T-cell (primary cell): ENCODE measurements around the gene ZNF524. TPM values are rescaled to one million over a fixed set of nuclear protein-coding genes. Genes with fewer than 3 reads are reported as not detected.

ENCODE experiments used
- ATAC-seq, 4 experiments: fragments of 200-7000 bp in 3 of 4; fragments of 150-1000 bp in 1 of 4; cut with Tn5 transposase; replicated peaks in 1 of 4; 1 replicate in 3 of 4; 2 replicates in 1 of 4; pipeline ENCODE4 v1.10.0; 2021; ENCODE audit warnings: moderate library complexity in 3 of 4, mild to moderate bottlenecking in 2 of 4, moderate number of reproducible peaks in 1 of 4
- CTCF ChIA-PET, 2 donors: fragments of 300-600 bp; sonication (Branson Sonifier 250); formaldehyde crosslinking; loops; one replicate each; lab custom pipeline; 2022; ENCODE audit warnings: antibody characterized with exemption in 2 of 2; lab: Charles Lee
- POLR2A ChIA-PET, 2 donors: fragments of 300-600 bp; sonication (Branson Sonifier 250); formaldehyde crosslinking; loops; one replicate each; lab custom pipeline; 2022; ENCODE audit warnings: antibody characterized with exemption in 2 of 2; lab: Charles Lee
- DNase-seq, 35 experiments: peaks; one replicate each; pipeline versions ENCODE4 v3.0.0 to v3.0.0-alpha.2; 2013 to 2023
- H3K27ac ChIP-seq: one replicate; pipeline ENCODE4 v1.5.1; 2013; ENCODE audit warnings: low read length
- H3K27me3 ChIP-seq, 2 experiments: replicated peaks in 1 of 2; 1 replicate in 1 of 2; 2 replicates in 1 of 2; pipeline versions ENCODE4 v1.6.1 to v1.7.0; 2013; ENCODE audit warnings: low read length in 1 of 2, mixed read lengths in 1 of 2; ENCODE audit not compliant: control insufficient read depth in 2 of 2, insufficient read depth in 2 of 2; ENCODE audit errors: extremely low read depth in 1 of 2
- H3K36me3 ChIP-seq, 2 donors: 1 replicate in 1 of 2; 2 replicates in 1 of 2; pipeline versions ENCODE4 v1.6.1 to v1.7.0; 2013; ENCODE audit warnings: low read length in 1 of 2; ENCODE audit not compliant: control insufficient read depth in 2 of 2, insufficient read depth in 1 of 2; ENCODE audit errors: extremely low read depth in 1 of 2
- H3K4me1 ChIP-seq, 2 experiments: 1 replicate in 1 of 2; 2 replicates in 1 of 2; pipeline versions ENCODE4 v1.6.1 to v1.7.0; 2013; ENCODE audit warnings: low read length in 2 of 2, mixed read lengths in 1 of 2; ENCODE audit not compliant: insufficient read depth in 2 of 2, control insufficient read depth in 1 of 2; ENCODE audit errors: extremely low read depth in 1 of 2
- H3K4me3 ChIP-seq, 2 donors: 1 replicate in 1 of 2; 2 replicates in 1 of 2; pipeline versions ENCODE4 v1.5.1 to v1.7.0; 2013; ENCODE audit warnings: mild to moderate bottlenecking in 2 of 2, low read length in 1 of 2, moderate library complexity in 1 of 2; ENCODE audit not compliant: control insufficient read depth in 1 of 2; ENCODE audit errors: extremely low read depth in 1 of 2
- H3K9me3 ChIP-seq: 2 replicates; pipeline ENCODE4 v1.7.0; 2013
- H3K27ac Mint-ChIP-seq, 2 donors: one replicate each; pipeline ENCODE4 v1.8.0; 2020 to 2021; ENCODE audit warnings: mild to moderate bottlenecking in 2 of 2, mixed read lengths in 2 of 2
- H3K27me3 Mint-ChIP-seq, 2 donors: one replicate each; pipeline ENCODE4 v1.8.0; 2021 to 2022; ENCODE audit warnings: mixed read lengths in 2 of 2
- H3K36me3 Mint-ChIP-seq: one replicate; pipeline ENCODE4 v1.8.0; 2021; ENCODE audit warnings: mixed read lengths
- H3K4me1 Mint-ChIP-seq, 3 donors: one replicate each; pipeline ENCODE4 v1.8.0; 2020 to 2022; ENCODE audit warnings: mixed read lengths in 3 of 3, mild to moderate bottlenecking in 1 of 3
- H3K4me3 Mint-ChIP-seq, 3 donors: one replicate each; pipeline ENCODE4 v1.8.0; 2020 to 2022; ENCODE audit warnings: mild to moderate bottlenecking in 3 of 3, mixed read lengths in 3 of 3, moderate library complexity in 3 of 3
- H3K9me3 Mint-ChIP-seq, 3 donors: one replicate each; pipeline ENCODE4 v1.8.0; 2020 to 2022; ENCODE audit warnings: mixed read lengths in 3 of 3
- WGBS: methylation state at CpG from one replicate; pipeline ENCODE4 v1.1.5; 2013; ENCODE audit warnings: missing lambda C conversion rate; ENCODE audit not compliant: insufficient coverage; 5-methylcytosine and 5-hydroxymethylcytosine counted together
- total RNA-seq, 35 experiments: library from RNA in 6 of 35; stranded (reverse) in 6 of 35; fragments of 120-200 nt in 1 of 35; gene quantifications; one replicate each; pipeline versions ENCODE4 v1.2.1 to v1.2.4 and lab custom pipeline; 2013 to 2026

ZNF524 gene
- total RNA-seq, 5 donors from 2014 or later (not counting 1 experiment from before 2014, with no cell fraction given) = 14.9 to 42.2 (median 33.4) TPM

DNA sequence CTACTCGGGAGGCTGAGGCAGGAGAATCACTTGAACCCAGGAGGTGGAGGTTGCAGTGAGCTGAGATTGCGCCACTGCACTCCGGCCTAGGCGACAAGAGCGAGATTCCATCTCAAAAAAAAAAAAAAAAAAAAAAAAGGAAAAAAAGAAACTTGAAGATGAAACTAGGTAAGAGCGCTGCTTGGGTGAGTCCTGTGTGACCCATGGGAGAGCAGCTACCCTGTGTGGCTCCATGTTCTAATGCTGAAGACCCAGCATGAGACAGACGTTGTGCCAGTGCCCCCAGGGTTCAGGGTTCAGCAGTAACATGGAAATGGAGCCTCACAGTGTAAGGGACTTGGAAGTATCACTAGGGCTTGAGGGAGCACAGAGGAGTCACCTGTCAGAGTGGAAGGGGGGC is 18.3 kb downstream of the ZNF524 start:
- ATAC-seq (no peak), DNase-seq (no peak)
- H3K27ac ChIP-seq = no peak overlapping the region
- 100% methylated on average over 2 of the region's 7 CpGs for WGBS
- no peaks in the 10 kb centered on the region for H3K27me3 Mint-ChIP-seq
- no peak overlapping the region for H3K27ac Mint-ChIP-seq
- H3K9me3 ChIP-seq = no peaks in the 10 kb centered on the region
- ChIA-PET CTCF (interaction anchor here (0.6 to 0.7 kb wide), 2 partner anchors 10 to 486 kb away, joined by 3 to 6 read pairs; no protein-coding TSS in a partner anchor), POLR2A (no interaction called here)
- no peaks in the 10 kb centered on the region for H3K27me3 ChIP-seq
- H3K9me3 Mint-ChIP-seq = no peaks in the 10 kb centered on the region
- H3K4me3 Mint-ChIP-seq = no peak overlapping the region
- H3K36me3 Mint-ChIP-seq = peaks cover 12% of the 10 kb centered on the region
- peaks cover 17 to 24% (median 23%) of the 10 kb centered on the region in 3 donors for H3K4me1 Mint-ChIP-seq
- peaks cover 8 to 21% of the 10 kb centered on the region in 2 donors for H3K36me3 ChIP-seq
- no peak overlapping the region for H3K4me3 ChIP-seq
- H3K4me1 ChIP-seq = peaks cover 9 to 12% of the 10 kb centered on the region in 2 experiments

DNA sequence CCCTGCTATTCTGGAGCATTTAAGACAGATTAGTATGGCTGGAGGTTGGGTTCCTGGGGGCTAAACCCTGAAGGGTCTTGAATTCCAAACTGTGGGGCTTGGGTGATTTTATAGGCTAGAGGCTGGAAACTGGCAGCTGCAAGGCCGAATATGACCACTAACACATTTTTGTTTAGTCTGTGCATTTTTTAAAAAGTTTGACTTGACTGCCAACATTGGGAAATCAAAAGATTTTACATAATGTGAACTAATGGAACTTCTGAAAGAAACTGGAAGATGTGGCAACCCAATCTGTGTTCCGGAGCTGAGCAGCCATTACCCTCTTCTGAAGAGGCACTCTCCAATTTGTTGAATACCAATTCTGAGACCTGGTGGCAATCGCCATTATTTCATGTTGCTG is 19.2 kb downstream of the ZNF524 start:
- no peaks in the 10 kb centered on the region for H3K27me3 Mint-ChIP-seq
- no peaks in the 10 kb centered on the region for H3K9me3 Mint-ChIP-seq
- DNase-seq (no peak), ATAC-seq (no peak)
- WGBS = 91% methylated on average over 3 of the region's 3 CpGs
- Histone ChIP-seq H3K36me3 (peaks cover 8 to 19% of the 10 kb centered on the region in 2 donors), H3K4me3 (no peak overlapping the region), H3K27me3 (no peaks in the 10 kb centered on the region), H3K27ac (no peak overlapping the region), H3K9me3 (no peaks in the 10 kb centered on the region), H3K4me1 (peaks cover 9 to 16% of the 10 kb centered on the region in 2 experiments)
- CTCF ChIA-PET = no interaction called here
- peaks cover 13% of the 10 kb centered on the region for H3K36me3 Mint-ChIP-seq
- no peak overlapping the region for H3K4me3 Mint-ChIP-seq
- POLR2A ChIA-PET = no interaction called here
- peak overlapping the region in 1 of 2 donors; percentile 24 for H3K27ac Mint-ChIP-seq
- peaks cover 25 to 30% (median 30%) of the 10 kb centered on the region in 3 donors for H3K4me1 Mint-ChIP-seq

DNA sequence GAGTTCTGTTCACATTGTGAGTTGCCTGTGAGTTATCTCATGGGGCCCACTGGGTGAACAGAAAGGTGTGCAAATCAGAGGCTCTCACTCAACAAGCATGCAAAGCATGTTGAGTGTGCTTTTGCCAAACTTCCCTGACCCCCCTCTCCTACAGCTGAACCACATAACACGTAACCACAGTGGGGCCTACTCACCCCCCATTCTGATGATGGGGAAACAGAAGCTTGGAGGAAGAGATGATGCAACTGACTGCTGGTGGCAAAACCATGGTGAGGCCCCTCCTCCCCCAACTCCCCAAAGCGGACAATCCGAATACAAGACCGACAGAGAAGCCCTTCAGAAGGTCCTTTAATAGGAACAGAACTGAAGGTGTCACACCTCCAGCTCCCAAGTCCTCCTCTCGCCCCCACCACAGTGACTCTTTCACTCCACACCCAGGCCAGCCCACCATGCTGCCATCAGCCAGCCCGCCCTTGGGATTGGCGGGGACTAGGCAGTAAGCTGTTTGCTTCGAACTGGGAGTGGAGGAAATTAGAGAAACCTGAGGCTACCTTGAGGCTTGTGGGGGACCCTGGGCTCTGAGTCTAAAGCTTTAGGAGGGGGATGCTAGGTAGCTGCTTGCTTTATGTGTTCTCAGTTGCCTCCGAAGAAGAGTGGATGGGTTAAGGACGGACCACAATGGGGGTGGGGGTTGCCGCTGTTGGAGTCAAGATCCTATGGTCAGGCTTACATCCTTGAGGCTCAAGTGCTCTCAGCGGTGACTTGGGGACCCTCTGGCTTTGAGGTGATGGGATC is 20.5 kb downstream of the ZNF524 start:
- Histone ChIP-seq H3K36me3 (peaks cover 8 to 17% of the 10 kb centered on the region in 2 donors), H3K9me3 (no peaks in the 10 kb centered on the region), H3K4me3 (no peak overlapping the region), H3K27me3 (no peaks in the 10 kb centered on the region), H3K4me1 (peaks cover 18 to 27% of the 10 kb centered on the region in 2 experiments), H3K27ac (no peak overlapping the region)
- POLR2A ChIA-PET = interaction anchor here in 1 of 2 donors (0.6 kb wide), 1 partner anchor 361 kb away, joined by 3 read pairs; no protein-coding TSS in a partner anchor
- CTCF ChIA-PET = interaction anchor here in 1 of 2 donors (0.9 kb wide), 1 partner anchor 11 kb away, joined by 4 read pairs; no protein-coding TSS in a partner anchor
- DNase-seq (peak in 8 of 35 experiments; percentile 16 to 54 (median 38)), ATAC-seq (peak in 1 of 4 experiments; percentile 11)
- WGBS = 97% methylated on average over 4 of the region's 12 CpGs
- Mint-ChIP-seq H3K9me3 (no peaks in the 10 kb centered on the region), H3K4me3 (peak overlapping the region in 1 of 3 donors; percentile 35), H3K27me3 (no peaks in the 10 kb centered on the region), H3K36me3 (peaks cover 13% of the 10 kb centered on the region), H3K27ac (peak overlapping the region; percentile 76 to 79), H3K4me1 (peaks cover 33 to 40% (median 37%) of the 10 kb centered on the region in 3 donors)

DNA sequence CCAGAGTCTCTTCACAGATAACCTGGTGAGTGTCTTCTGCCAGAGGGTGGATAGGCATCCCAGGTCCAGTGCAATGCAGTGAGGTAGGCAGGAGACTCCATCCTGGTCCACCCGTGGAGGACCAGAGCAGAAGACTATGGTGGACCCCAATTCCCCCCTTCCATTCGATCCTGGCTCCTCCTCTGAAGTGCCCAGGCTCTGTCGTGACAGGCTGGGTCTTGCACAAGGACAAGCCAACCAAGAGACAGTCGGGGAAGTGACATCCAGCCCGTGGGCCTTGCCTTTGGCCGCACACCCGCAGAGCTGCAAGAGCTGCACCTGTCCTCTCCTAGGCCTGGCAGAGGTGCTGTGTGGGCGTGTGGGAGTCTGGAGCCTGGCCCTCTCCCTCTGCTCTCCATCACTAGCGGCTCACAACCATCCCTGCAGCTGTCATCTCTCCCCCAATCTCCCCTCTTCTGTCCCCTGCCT is 21.2 kb downstream of the ZNF524 start:
- no peak overlapping the region for H3K4me3 Mint-ChIP-seq

DNA sequence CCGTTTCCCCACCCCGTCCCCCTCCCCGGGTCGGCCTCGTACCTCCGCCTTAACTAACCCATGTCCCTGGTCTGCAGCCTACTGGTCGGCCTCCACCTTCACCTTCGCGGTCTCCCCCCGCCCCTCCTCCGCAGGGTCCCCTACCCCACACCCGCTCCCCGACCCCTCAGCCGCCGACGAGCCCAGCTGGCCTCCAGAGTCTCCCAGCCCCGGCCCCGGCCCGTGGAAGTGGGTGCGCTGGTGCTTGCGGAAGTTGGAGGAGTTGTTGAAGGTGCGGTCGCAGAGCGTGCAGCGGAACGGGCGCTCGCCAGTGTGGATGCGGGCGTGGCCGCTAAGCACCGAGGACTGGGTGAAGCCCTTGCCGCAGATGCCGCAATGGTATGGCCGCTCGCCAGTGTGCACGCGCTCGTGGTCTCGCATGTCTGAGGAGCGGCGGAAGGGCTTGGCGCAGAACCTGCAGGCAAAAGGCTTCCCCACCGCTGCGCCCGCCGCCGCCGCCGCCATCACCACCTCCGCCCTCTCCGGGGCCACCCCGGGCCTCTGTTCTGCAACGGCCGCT is 21.7 kb downstream of the ZNF524 start:
- ChIA-PET POLR2A (no interaction called here), CTCF (no interaction called here)
- H3K36me3 ChIP-seq = peaks cover 4 to 11% of the 10 kb centered on the region in 2 donors
- no peaks in the 10 kb centered on the region for H3K27me3 Mint-ChIP-seq
- no peak overlapping the region for H3K27ac Mint-ChIP-seq
- peaks cover 44 to 49% (median 48%) of the 10 kb centered on the region in 3 donors for H3K4me1 Mint-ChIP-seq
- no peaks in the 10 kb centered on the region for H3K9me3 Mint-ChIP-seq
- 98% methylated on average over 43 of the region's 55 CpGs for WGBS
- H3K27me3 ChIP-seq = no peaks in the 10 kb centered on the region
- peaks cover 22 to 37% of the 10 kb centered on the region in 2 experiments for H3K4me1 ChIP-seq
- DNase-seq (no peak), ATAC-seq (no peak)
- no peak overlapping the region for H3K4me3 ChIP-seq
- H3K27ac ChIP-seq = no peak overlapping the region
- H3K9me3 ChIP-seq = no peaks in the 10 kb centered on the region
- no peak overlapping the region for H3K4me3 Mint-ChIP-seq
- peaks cover 11% of the 10 kb centered on the region for H3K36me3 Mint-ChIP-seq

More for the DNA sequence above, 21.2 kb downstream of the ZNF524 start:
- Histone ChIP-seq H3K36me3 (peaks cover 8 to 14% of the 10 kb centered on the region in 2 donors), H3K4me3 (peak overlapping the region in 1 of 2 donors; percentile 3), H3K4me1 (peaks cover 21 to 32% of the 10 kb centered on the region in 2 experiments), H3K9me3 (no peaks in the 10 kb centered on the region), H3K27me3 (no peaks in the 10 kb centered on the region), H3K27ac (no peak overlapping the region)
- H3K27ac Mint-ChIP-seq = peak overlapping the region in 1 of 2 donors; percentile 79
- DNase-seq = no peak
- POLR2A ChIA-PET = no interaction called here
- H3K36me3 Mint-ChIP-seq = peaks cover 13% of the 10 kb centered on the region
- no peak for ATAC-seq
- H3K27me3 Mint-ChIP-seq = no peaks in the 10 kb centered on the region
- CTCF ChIA-PET = no interaction called here
- 100% methylated on average over 5 of the region's 9 CpGs for WGBS
- H3K4me1 Mint-ChIP-seq = peaks cover 39 to 44% (median 43%) of the 10 kb centered on the region in 3 donors
- H3K9me3 Mint-ChIP-seq = no peaks in the 10 kb centered on the region

DNA sequence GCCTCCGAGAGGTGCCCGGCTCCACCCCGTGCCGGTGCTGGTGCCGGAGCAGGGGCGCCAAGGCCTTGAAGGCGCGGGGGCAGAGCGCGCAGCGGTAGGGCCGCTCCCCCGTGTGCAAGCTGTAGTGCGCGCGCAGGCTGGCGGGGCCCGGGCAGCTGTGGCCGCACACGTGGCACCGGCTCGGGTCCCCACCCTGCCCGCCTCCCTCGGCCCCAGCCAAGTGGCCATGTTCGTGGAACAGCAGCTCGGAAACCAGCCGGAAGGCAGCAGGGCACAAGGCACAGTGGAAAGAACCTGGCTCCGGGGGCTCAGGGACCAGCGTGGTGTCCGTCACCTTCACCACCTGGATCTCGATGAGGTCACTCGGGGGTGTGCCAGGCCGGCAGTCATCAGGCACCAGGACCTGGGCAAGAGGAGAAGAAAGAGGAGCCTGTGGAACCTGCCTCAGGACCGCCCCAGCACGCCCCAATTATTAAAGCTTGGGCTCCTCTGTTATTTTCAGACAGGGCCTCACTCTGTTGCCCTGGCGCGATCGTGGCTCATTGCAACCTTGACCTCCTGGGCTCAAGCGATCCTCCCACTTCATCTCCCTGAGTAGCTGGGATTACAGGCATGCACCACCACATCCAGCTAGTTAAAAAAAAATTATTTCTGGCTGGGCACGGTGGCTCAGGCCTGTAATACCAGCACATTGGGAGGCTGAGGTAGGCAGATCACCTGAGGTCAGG is 22.3 kb downstream of the ZNF524 start:
- Histone ChIP-seq H3K27me3 (no peaks in the 10 kb centered on the region), H3K36me3 (peaks cover 3 to 5% of the 10 kb centered on the region in 2 donors), H3K4me3 (no peak overlapping the region), H3K4me1 (peaks cover 28 to 44% of the 10 kb centered on the region in 2 experiments), H3K9me3 (no peaks in the 10 kb centered on the region), H3K27ac (no peak overlapping the region)
- Mint-ChIP-seq H3K4me3 (no peak overlapping the region), H3K27ac (no peak overlapping the region), H3K27me3 (no peaks in the 10 kb centered on the region), H3K9me3 (no peaks in the 10 kb centered on the region), H3K4me1 (peaks cover 50 to 55% (median 54%) of the 10 kb centered on the region in 3 donors), H3K36me3 (peaks cover 7% of the 10 kb centered on the region)
- POLR2A ChIA-PET = interaction anchor here in 1 of 2 donors (0.8 kb wide), 1 partner anchor 11 kb away, joined by 3 read pairs; no protein-coding TSS in a partner anchor
- CTCF ChIA-PET = no interaction called here
- WGBS = 97% methylated on average over 23 of the region's 40 CpGs
- ATAC-seq (no peak), DNase-seq (no peak)
